OCI-LY1 (cell line): ENCODE results near the gene DNMBP.

Experiments
- EZH2 ChIP-seq: fragments of 200-600 bp; sonication (generic), shearing (Covaris generic); IDR thresholded peaks from 2 replicates; pipeline ENCODE4 v1.8.0; 2017; ENCODE audit warnings: borderline replicate concordance, mixed run types, mild to moderate bottlenecking, antibody characterized with exemption, low read length, moderate library complexity, mixed read lengths
- TF ChIP-seq, protein P1 (sequence below): fragments of 200-600 bp; sonication (generic), shearing (Covaris generic); IDR thresholded peaks from 2 replicates; pipeline ENCODE4 v1.5.1; 2017; ENCODE audit warnings: mild to moderate bottlenecking, antibody characterized with exemption, low read length, moderate library complexity, mixed read lengths

- TF ChIP-seq, protein P1, sequence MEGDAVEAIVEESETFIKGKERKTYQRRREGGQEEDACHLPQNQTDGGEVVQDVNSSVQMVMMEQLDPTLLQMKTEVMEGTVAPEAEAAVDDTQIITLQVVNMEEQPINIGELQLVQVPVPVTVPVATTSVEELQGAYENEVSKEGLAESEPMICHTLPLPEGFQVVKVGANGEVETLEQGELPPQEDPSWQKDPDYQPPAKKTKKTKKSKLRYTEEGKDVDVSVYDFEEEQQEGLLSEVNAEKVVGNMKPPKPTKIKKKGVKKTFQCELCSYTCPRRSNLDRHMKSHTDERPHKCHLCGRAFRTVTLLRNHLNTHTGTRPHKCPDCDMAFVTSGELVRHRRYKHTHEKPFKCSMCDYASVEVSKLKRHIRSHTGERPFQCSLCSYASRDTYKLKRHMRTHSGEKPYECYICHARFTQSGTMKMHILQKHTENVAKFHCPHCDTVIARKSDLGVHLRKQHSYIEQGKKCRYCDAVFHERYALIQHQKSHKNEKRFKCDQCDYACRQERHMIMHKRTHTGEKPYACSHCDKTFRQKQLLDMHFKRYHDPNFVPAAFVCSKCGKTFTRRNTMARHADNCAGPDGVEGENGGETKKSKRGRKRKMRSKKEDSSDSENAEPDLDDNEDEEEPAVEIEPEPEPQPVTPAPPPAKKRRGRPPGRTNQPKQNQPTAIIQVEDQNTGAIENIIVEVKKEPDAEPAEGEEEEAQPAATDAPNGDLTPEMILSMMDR, result no peak
- no peak for TF ChIP-seq EZH2
Observed at GRCh38 chr10:99895867-99896266, 113.9 kb downstream of the DNMBP start.
